HK-2 (cell line): ENCODE results near the gene EIF4G3.
A peak's percentile ranks its signal among the peaks of the same experiment; 100 is the strongest.
"Not testable (repeated sequence)": the region's sequence is repeated elsewhere in the genome, so short reads cannot be mapped to it uniquely, and the experiment has no call there.

Experiments
- DNase-seq: peaks from one replicate; pipeline ENCODE4 v3.0.0-alpha.2; 2018; ENCODE audit not compliant: unreplicated experiment

The EIF4G3 gene

GRCh38 chr1:20875198-20875973 lies 301.3 kb downstream of the EIF4G3 start:
- DNase-seq, result no peak

DNA sequence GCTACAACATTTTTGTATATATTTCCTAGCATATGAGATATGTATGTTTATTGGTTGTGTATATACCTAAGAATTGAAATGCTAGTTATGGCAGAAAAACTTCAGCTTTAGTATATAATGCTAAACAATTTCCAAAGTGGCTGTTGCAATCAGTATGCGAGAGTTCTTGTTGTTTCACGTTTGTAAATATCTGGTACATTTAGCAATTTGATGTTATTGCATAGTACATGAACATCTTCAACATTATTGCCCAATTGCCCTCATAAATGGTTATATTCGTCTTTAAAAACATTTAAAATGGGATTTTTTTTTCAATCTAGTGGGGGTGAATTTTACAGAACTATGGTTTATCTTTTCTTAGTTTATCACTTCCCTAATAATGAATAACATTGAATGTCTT lies 303.4 kb downstream of the EIF4G3 start:
- DNase-seq, result no peak

- peak; percentile 10 for DNase-seq
Measured at GRCh38 chr1:20871419-20871818, 305.3 kb downstream of the EIF4G3 start.

DNA sequence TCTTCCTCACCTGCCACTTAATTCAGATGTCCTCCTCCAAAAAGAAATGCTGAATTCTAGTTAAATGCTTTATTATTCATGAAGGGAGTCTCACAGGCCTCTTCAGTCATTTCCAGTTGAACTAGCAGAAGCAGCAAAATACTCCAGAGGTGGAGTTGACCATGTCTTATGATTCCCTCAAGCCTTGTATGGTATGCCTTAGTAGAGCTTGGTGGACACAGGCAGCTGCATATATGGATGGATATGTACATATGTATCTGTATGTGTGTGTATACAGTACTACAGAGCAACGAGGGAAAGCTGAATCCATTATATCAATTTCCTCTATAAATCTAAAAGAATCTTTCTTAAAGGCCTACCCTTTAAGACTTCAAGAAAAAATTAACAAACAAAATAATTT lies 306.0 kb downstream of the EIF4G3 start:
- no peak for DNase-seq

DNA sequence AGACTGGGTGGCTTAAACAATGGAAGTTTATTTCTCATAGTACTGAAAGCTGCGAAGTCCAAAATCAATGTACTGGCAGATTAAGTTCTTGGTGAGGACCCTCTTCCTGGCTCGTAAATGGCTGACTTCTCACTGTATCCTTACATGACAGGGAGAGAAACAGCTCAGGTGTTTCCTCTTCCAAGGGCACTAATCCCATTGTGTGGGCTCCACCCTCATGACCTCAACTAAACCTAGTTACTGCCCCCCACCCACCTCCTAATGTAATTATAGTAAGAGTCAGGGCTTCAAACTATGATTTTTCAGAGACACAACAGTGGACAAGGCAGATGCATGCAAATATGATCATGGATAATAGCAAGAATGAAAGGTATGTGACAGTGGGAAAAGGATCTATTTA lies 308.4 kb downstream of the EIF4G3 start:
- no peak for DNase-seq

GRCh38 chr1:20867847-20868246 lies 308.9 kb downstream of the EIF4G3 start:
- no peak for DNase-seq

DNA sequence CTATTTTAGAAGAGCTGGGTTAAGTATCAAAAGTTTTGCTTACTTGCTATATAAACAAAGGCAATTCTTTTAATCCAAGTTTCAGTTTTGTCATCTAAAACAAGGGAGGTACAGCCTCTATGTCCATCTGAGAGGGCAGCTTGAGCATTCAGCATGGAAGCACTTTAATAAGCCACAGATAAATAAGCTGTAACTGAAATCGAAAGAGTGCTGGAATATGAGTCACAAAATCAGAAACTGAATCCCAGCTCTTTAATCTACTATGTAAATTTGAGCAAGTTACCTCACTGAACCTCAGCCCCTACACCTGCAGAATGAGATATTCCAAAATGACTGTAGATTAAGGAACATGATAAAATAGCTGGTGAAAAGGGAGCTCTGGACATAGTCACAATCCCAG lies 309.6 kb downstream of the EIF4G3 start:
- no peak for DNase-seq

GRCh38 chr1:20865001-20865400 lies 311.7 kb downstream of the EIF4G3 start:
- no peak for DNase-seq

GRCh38 chr1:20854529-20854928 lies 322.2 kb downstream of the EIF4G3 start:
- no peak for DNase-seq

GRCh38 chr1:20851791-20852190 lies 324.9 kb downstream of the EIF4G3 start:
- not testable (repeated sequence) for DNase-seq

DNA sequence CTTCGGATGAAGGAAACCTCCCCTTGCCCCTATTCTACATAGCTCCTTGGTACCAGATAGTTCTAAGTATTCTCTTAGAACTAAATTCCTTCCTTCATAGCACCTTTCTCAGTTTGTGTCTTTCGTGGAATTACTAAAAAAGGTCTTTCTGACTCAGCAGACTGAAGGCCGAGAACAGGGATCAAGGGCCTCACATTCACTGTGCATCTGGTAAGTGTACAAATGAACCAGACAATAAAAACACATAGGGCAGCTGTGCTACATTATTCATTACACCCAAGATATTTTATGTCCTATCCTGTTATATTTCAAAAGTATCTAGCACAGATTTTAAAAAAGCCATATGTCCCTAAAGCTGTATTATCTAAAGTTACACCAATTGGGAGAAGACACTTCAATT lies 326.7 kb downstream of the EIF4G3 start:
- DNase-seq, result no peak

- DNase-seq, result no peak
Measured at GRCh38 chr1:20849100-20849499, 327.6 kb downstream of the EIF4G3 start.

DNA sequence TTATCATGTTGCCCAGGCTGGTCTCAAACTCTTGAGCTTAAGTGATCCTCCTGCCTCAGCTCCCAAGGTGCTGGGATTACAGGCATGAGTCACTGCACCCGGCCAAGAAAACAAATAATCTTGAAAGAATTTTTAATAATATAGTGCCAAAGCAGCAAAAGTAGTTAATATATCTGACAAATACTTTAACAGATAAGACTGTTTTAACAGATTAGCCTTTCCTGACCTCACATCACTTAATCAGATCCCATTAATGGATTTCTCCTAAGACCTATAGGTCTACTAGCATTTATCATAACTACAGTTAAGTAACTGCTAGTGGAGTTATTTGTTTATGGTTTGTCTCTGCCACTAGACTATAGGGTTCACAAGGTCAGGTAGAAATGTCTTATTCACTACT lies 328.5 kb downstream of the EIF4G3 start:
- DNase-seq, result no peak

- DNase-seq, result no peak
Measured at GRCh38 chr1:20847611-20848080, 329.1 kb downstream of the EIF4G3 start.

DNA sequence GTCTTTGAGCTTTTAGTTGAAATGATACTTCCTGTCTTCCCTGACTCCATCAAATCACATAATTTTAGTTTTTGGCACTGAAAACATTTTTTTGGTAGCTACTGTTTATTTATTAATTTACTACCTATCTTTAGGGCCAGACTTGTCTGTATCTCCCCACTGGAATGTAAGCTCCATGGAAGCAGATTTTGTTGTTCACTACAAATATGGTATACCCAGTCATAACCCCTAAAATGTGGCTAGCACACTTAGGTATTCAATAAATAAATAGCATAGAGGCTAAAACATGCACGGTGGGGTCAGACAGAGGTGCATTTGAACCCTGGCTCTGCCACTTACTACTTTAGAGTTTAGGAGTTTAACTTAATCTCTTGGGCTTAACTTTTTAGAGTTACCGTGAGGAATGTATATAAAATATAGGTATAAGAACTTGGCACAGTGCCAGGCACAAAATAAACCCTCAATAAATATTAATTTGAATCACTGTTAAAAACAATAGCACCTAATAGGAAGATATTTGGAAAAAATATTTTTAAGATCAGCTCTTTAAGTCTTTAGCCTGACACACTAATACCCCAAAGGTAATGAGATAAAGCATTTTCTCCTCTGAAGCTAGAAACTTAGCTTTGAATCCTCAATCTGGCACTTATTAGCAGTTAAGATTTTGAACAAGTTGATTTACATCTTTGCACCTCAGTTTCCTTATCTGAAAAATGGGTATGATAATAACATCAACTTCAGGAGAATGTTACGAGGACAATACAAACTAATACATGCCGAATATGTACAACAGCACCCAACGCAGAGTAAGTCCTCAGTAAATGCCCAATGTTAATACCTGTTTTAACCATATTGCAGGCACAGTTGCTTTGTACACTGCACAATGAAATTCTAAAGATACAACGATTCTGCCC lies 330.0 kb downstream of the EIF4G3 start:
- no peak for DNase-seq

DNA sequence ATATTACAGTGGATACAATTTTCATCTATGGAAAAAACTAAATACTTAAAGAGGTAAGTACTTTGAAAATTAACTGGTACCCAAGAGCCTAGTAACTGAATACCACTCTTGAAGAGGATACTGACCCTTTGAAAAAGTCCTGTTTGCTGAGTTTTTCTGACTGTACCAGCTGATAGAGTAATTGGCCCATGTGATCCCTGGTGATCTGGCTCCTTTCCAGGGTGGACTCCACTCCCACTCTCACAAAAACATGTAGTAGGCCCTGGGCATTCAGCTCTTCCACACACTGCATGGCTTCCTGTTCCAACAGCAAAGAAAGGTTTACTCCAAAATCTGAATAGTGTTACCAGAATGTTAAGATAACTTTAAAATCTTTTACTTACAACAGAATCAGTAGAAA lies 336.0 kb downstream of the EIF4G3 start:
- no peak for DNase-seq

DNA sequence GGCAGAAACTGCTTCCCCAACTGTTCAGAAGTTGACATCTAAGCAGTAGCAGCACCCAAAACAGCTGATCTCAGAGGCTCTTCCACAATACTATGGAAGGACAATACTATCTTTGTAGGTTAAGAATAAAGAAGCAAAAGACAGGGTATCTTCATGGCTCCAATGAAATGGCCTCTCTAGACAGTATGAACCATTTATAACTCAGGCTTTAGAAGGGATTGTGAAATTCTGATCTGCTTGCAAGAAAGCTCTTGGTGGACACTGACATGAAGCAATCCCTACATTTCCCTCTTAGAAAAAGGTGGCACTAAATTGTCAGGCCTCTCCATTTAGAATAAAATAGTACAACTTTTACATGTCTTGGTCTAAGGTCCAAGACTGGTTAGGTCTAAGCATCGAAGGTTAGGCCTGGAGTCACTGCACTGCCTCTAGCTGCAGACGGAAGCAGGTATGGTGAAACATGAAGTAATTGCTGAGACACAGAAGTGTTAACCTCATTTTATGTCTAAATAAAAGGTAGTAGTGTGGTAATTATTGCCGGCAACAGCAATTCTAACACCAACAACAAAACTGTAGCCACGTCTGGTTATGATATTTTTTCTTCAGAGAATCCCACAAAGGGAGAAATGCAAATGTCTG lies 339.0 kb downstream of the EIF4G3 start:
- DNase-seq, result no peak

DNA sequence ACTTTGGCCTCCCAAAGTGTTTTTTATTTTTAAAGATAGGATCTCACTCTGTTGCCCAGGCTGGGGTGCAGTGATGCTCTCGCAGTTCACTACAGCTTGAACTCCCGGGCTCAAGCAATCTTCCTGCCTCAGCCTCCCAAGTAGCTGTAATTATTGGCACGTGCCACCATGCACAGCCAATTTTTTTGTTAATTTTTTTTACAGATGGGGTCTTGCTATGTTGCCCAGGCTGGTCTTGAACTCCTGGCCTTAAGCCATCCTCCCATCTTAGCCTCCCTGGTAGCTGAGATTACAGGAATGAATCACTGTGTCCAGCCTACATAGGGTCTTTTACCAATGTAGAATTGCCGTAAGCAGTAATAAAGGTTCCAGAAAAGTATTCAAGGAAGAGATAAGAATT lies 340.5 kb downstream of the EIF4G3 start:
- no peak for DNase-seq

- DNase-seq, result no peak
Measured at GRCh38 chr1:20834780-20835179, 341.9 kb downstream of the EIF4G3 start.

DNA sequence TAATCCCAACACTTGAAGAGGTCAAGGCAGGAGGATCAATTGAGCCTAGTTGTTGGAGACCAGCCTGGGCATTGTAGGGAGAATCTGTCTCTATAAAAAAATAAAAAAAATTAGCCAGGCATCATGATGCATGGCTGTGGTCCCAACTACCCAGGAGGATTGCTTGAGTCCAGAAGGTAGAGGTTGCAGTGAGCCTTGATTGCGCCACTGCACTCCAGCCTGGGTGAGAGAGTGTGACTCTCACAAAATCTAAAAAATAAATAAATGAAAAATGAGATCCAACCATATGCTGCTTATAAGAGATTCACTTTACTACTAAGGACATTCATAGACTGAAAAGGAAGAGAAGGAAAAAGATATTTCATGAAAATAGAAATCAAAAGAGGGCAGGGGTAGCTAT lies 342.5 kb downstream of the EIF4G3 start:
- DNase-seq, result no peak

GRCh38 chr1:20830378-20830777 lies 346.3 kb downstream of the EIF4G3 start:
- no peak for DNase-seq

- no peak for DNase-seq
Measured at GRCh38 chr1:20829946-20830345, 346.8 kb downstream of the EIF4G3 start.
